NB4 (cell line): ENCODE measurements around the gene SYNDIG1.

Experiments used
- MYC ChIP-seq: IDR thresholded peaks from 2 replicates; pipeline ENCODE4 v1.6.1; 2011; ENCODE audit warnings: low read depth, low read length
- POLR2A ChIP-seq: IDR thresholded peaks from 2 replicates; pipeline ENCODE4 v1.6.1; 2011; ENCODE audit warnings: mild to moderate bottlenecking; ENCODE audit not compliant: insufficient read length; ENCODE audit errors: extremely low read depth
- TF ChIP-seq, protein P1 (sequence below): IDR thresholded peaks from 2 replicates; pipeline ENCODE4 v1.6.1; 2011; ENCODE audit warnings: low read depth, low read length
- TF ChIP-seq, protein P2 (sequence below): IDR thresholded peaks from one replicate; pipeline ENCODE4 v1.5.1; 2012; ENCODE audit warnings: low read depth, low read length

DNA sequence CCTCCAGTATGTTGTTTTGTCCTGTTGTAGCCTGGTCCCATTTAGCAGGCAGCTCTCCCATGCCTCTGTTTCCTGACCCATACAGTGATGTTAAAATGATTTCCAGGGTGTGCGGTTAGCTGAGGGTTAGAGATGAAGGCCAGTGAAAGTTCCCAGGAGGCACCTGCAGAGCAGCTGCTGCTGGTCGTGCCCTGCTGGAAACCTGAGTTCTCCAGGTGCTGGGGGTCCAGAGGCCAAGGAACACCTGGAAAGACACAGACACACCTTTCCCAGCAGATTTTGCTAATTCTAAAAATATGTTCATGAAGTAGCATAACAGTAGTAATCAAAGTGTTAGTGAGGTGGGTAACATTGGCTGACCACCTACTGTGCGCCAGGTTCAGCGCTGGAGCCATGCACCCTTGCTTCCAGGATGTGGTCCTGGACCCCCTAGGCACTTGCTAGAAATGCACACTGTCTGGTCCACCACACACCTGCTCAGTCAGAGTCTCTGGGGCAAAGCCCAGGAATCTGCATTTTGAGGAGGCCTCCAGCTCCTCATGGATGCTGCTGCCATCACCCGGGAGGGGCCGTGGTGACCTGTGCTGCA, 118.7 kb downstream of the SYNDIG1 start:
- TF ChIP-seq POLR2A (no peak), MYC (no peak)
- TF ChIP-seq, protein P1, sequence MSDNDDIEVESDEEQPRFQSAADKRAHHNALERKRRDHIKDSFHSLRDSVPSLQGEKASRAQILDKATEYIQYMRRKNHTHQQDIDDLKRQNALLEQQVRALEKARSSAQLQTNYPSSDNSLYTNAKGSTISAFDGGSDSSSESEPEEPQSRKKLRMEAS: no peak
- TF ChIP-seq, protein P2, sequence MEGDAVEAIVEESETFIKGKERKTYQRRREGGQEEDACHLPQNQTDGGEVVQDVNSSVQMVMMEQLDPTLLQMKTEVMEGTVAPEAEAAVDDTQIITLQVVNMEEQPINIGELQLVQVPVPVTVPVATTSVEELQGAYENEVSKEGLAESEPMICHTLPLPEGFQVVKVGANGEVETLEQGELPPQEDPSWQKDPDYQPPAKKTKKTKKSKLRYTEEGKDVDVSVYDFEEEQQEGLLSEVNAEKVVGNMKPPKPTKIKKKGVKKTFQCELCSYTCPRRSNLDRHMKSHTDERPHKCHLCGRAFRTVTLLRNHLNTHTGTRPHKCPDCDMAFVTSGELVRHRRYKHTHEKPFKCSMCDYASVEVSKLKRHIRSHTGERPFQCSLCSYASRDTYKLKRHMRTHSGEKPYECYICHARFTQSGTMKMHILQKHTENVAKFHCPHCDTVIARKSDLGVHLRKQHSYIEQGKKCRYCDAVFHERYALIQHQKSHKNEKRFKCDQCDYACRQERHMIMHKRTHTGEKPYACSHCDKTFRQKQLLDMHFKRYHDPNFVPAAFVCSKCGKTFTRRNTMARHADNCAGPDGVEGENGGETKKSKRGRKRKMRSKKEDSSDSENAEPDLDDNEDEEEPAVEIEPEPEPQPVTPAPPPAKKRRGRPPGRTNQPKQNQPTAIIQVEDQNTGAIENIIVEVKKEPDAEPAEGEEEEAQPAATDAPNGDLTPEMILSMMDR: no peak
